Measurements from ENCODE around the gene ABRAXAS1. TPM values are rescaled to one million over a fixed set of nuclear protein-coding genes. Genes with fewer than 3 reads are reported as not detected.

ABRAXAS1 gene
- total and polyA plus RNA-seq, 4 donors = 0.96 to 7.8 (median 1.3) TPM

DNA sequence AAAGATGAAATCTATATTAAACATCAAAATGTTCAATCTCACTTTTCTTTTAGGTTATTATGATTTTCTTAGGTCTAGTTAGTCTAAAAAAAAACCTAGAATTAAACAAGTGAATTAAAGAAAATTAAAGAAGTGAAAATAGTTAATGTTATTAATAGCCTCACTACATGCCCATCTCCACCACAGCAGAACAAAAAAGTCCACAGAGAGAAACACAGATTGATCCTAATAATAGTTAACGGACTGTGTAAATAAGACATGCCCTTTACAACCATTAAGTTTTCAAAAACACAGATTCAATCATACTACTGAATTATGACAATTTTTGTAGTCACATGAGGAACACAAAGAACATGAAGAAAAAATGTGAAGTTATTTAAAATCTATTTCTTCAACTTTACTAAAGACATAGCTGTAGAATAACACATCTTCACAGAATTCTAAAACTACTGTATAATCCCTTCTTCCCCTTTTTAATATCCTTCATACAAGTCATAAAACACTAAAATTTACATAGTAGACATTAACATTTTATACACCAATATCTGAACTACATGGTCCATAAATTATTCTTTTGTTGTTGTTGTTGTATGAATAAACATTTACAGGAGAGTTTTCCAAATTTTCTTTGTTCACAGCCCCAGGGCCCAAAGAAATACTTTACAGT, 44.6 kb downstream of the ABRAXAS1 start:
- 91% methylated on average over 1 of the region's 1 CpG for WGBS
- H3K9ac ChIP-seq (ENCODE audit: low read depth in 1 of 2, low read length in 2 of 2) = no peak overlapping the region
- H3K27me3 ChIP-seq (ENCODE audit: control insufficient read depth in 4 of 4, insufficient read depth in 4 of 4, low read length in 3 of 4) = no peaks in the 10 kb centered on the region
- H3K4me1 ChIP-seq (ENCODE audit: control insufficient read depth in 4 of 4, insufficient read depth in 4 of 4, low read length in 3 of 4) = no peaks in the 10 kb centered on the region
- peaks cover 8 to 37% (median 30%) of the 10 kb centered on the region in 4 donors for H3K36me3 ChIP-seq (ENCODE audit: control insufficient read depth in 4 of 4, insufficient read depth in 3 of 4, low read depth in 1 of 4, low read length in 3 of 4)
- H3K4me3 ChIP-seq (ENCODE audit: low read depth in 1 of 3, low read length in 3 of 3) = no peak overlapping the region
- no peak for DNase-seq (ENCODE audit: low spot score)
- TF ChIP-seq GABPA (IDR thresholded peaks at IDR 0.05 in 1 of 2, conservative IDR thresholded peaks at IDR 0.05 in 1 of 2) (no peak), HNF4A (conservative IDR thresholded peaks at IDR 0.05) (no peak), NR2F2 (IDR thresholded peaks at IDR 0.05) (no peak), HNF4G (IDR thresholded peaks at IDR 0.05) (no peak), RAD21 (IDR thresholded peaks at IDR 0.05) (no peak), SP1 (IDR thresholded peaks at IDR 0.05) (no peak), TAF1 (conservative IDR thresholded peaks at IDR 0.05) (no peak), JUND (IDR thresholded peaks at IDR 0.05) (no peak), FOXA1 (IDR thresholded peaks at IDR 0.05) (no peak)
- TF ChIP-seq, protein P1, sequence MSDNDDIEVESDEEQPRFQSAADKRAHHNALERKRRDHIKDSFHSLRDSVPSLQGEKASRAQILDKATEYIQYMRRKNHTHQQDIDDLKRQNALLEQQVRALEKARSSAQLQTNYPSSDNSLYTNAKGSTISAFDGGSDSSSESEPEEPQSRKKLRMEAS (IDR thresholded peaks at IDR 0.05) = no peak
- TF ChIP-seq, protein P2, sequence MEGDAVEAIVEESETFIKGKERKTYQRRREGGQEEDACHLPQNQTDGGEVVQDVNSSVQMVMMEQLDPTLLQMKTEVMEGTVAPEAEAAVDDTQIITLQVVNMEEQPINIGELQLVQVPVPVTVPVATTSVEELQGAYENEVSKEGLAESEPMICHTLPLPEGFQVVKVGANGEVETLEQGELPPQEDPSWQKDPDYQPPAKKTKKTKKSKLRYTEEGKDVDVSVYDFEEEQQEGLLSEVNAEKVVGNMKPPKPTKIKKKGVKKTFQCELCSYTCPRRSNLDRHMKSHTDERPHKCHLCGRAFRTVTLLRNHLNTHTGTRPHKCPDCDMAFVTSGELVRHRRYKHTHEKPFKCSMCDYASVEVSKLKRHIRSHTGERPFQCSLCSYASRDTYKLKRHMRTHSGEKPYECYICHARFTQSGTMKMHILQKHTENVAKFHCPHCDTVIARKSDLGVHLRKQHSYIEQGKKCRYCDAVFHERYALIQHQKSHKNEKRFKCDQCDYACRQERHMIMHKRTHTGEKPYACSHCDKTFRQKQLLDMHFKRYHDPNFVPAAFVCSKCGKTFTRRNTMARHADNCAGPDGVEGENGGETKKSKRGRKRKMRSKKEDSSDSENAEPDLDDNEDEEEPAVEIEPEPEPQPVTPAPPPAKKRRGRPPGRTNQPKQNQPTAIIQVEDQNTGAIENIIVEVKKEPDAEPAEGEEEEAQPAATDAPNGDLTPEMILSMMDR (IDR thresholded peaks at IDR 0.05; ENCODE audit: low read depth, low read length, missing input control) = no peak
- TF ChIP-seq, protein P3, sequence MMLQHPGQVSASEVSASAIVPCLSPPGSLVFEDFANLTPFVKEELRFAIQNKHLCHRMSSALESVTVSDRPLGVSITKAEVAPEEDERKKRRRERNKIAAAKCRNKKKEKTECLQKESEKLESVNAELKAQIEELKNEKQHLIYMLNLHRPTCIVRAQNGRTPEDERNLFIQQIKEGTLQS (IDR thresholded peaks at IDR 0.05) = no peak
- TF ChIP-seq, protein P4, sequence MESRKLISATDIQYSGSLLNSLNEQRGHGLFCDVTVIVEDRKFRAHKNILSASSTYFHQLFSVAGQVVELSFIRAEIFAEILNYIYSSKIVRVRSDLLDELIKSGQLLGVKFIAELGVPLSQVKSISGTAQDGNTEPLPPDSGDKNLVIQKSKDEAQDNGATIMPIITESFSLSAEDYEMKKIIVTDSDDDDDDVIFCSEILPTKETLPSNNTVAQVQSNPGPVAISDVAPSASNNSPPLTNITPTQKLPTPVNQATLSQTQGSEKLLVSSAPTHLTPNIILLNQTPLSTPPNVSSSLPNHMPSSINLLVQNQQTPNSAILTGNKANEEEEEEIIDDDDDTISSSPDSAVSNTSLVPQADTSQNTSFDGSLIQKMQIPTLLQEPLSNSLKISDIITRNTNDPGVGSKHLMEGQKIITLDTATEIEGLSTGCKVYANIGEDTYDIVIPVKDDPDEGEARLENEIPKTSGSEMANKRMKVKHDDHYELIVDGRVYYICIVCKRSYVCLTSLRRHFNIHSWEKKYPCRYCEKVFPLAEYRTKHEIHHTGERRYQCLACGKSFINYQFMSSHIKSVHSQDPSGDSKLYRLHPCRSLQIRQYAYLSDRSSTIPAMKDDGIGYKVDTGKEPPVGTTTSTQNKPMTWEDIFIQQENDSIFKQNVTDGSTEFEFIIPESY (IDR thresholded peaks at IDR 0.05) = no peak
- TF ChIP-seq, protein P5, sequence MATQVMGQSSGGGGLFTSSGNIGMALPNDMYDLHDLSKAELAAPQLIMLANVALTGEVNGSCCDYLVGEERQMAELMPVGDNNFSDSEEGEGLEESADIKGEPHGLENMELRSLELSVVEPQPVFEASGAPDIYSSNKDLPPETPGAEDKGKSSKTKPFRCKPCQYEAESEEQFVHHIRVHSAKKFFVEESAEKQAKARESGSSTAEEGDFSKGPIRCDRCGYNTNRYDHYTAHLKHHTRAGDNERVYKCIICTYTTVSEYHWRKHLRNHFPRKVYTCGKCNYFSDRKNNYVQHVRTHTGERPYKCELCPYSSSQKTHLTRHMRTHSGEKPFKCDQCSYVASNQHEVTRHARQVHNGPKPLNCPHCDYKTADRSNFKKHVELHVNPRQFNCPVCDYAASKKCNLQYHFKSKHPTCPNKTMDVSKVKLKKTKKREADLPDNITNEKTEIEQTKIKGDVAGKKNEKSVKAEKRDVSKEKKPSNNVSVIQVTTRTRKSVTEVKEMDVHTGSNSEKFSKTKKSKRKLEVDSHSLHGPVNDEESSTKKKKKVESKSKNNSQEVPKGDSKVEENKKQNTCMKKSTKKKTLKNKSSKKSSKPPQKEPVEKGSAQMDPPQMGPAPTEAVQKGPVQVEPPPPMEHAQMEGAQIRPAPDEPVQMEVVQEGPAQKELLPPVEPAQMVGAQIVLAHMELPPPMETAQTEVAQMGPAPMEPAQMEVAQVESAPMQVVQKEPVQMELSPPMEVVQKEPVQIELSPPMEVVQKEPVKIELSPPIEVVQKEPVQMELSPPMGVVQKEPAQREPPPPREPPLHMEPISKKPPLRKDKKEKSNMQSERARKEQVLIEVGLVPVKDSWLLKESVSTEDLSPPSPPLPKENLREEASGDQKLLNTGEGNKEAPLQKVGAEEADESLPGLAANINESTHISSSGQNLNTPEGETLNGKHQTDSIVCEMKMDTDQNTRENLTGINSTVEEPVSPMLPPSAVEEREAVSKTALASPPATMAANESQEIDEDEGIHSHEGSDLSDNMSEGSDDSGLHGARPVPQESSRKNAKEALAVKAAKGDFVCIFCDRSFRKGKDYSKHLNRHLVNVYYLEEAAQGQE (IDR thresholded peaks at IDR 0.05) = no peak
- H3K9me3 ChIP-seq (ENCODE audit: control insufficient read depth in 4 of 4, low read length in 3 of 4) = no peaks in the 10 kb centered on the region
- no peak overlapping the region for H3K27ac ChIP-seq (ENCODE audit: low read depth in 1 of 2, low read length in 2 of 2)

GRCh38 chr4:83438719-83439118, 46.2 kb downstream of the ABRAXAS1 start:
- H3K9ac ChIP-seq (ENCODE audit: low read depth in 1 of 2, low read length in 2 of 2) = no peak overlapping the region
- H3K9me3 ChIP-seq (ENCODE audit: control insufficient read depth in 4 of 4, low read length in 3 of 4) = no peaks in the 10 kb centered on the region
- no peak for DNase-seq (ENCODE audit: low spot score)
- H3K4me1 ChIP-seq (ENCODE audit: control insufficient read depth in 4 of 4, insufficient read depth in 4 of 4, low read length in 3 of 4) = no peaks in the 10 kb centered on the region
- H3K27ac ChIP-seq (ENCODE audit: low read depth in 1 of 2, low read length in 2 of 2) = no peak overlapping the region
- no peak overlapping the region for H3K4me3 ChIP-seq (ENCODE audit: low read depth in 1 of 3, low read length in 3 of 3)
- H3K36me3 ChIP-seq (ENCODE audit: control insufficient read depth in 4 of 4, insufficient read depth in 3 of 4, low read depth in 1 of 4, low read length in 3 of 4) = peaks cover 7 to 34% (median 28%) of the 10 kb centered on the region in 4 donors
- no peaks in the 10 kb centered on the region for H3K27me3 ChIP-seq (ENCODE audit: control insufficient read depth in 4 of 4, insufficient read depth in 4 of 4, low read length in 3 of 4)
- TF ChIP-seq HNF4G (IDR thresholded peaks at IDR 0.05) = no peak
- TF ChIP-seq, protein P5 (IDR thresholded peaks at IDR 0.05) = no peak
- TF ChIP-seq YY1 (IDR thresholded peaks at IDR 0.05) = no peak
- no peak for TF ChIP-seq JUND (IDR thresholded peaks at IDR 0.05)
- TF ChIP-seq SP1 (IDR thresholded peaks at IDR 0.05) = no peak
- no peak for TF ChIP-seq RAD21 (IDR thresholded peaks at IDR 0.05)
- TF ChIP-seq HNF4A (conservative IDR thresholded peaks at IDR 0.05) = no peak
- TF ChIP-seq RXRA (IDR thresholded peaks at IDR 0.05) = no peak
- TF ChIP-seq, protein P1 (IDR thresholded peaks at IDR 0.05) = no peak
- TF ChIP-seq NR2F2 (IDR thresholded peaks at IDR 0.05) = no peak
- no peak for TF ChIP-seq FOXA1 (IDR thresholded peaks at IDR 0.05)
- TF ChIP-seq, protein P2 (IDR thresholded peaks at IDR 0.05; ENCODE audit: low read depth, low read length, missing input control) = no peak
